GM18870 (cell line): ENCODE results near the gene PIP5K1C.

Experiments
- ATAC-seq: cut with Tn5 transposase; IDR thresholded peaks from one replicate; pipeline ENCODE4 v1.9.1; 2021; ENCODE audit warnings: moderate library complexity; ENCODE audit not compliant: unreplicated experiment

Gene PIP5K1C

GRCh38 chr19:3646336-3647092, 53.8 kb downstream of the PIP5K1C start:
- no peak for ATAC-seq

GRCh38 chr19:3645726-3646125, 54.5 kb downstream of the PIP5K1C start:
- ATAC-seq: no peak

- ATAC-seq: no peak
Measured at GRCh38 chr19:3645067-3645396, 55.2 kb downstream of the PIP5K1C start.

- no peak for ATAC-seq
Measured at GRCh38 chr19:3644351-3645066, 55.8 kb downstream of the PIP5K1C start.

- ATAC-seq: no peak
Measured at GRCh38 chr19:3643674-3644313, 56.5 kb downstream of the PIP5K1C start.

- ATAC-seq: no peak
Measured at GRCh38 chr19:3642987-3643673, 57.1 kb downstream of the PIP5K1C start.

- no peak for ATAC-seq
Measured at GRCh38 chr19:3642296-3642695, 58.0 kb downstream of the PIP5K1C start.

- ATAC-seq: no peak
Measured at GRCh38 chr19:3641515-3642269, 58.6 kb downstream of the PIP5K1C start.

GRCh38 chr19:3639479-3639878, 60.8 kb downstream of the PIP5K1C start:
- no peak for ATAC-seq

GRCh38 chr19:3638208-3639193, 61.8 kb downstream of the PIP5K1C start:
- ATAC-seq: no peak

- no peak for ATAC-seq
Measured at GRCh38 chr19:3637621-3638020, 62.6 kb downstream of the PIP5K1C start.

- ATAC-seq: no peak
Measured at GRCh38 chr19:3636962-3637361, 63.3 kb downstream of the PIP5K1C start.

- no peak for ATAC-seq
Measured at GRCh38 chr19:3636506-3636905, 63.8 kb downstream of the PIP5K1C start.

GRCh38 chr19:3634496-3635045, 65.7 kb downstream of the PIP5K1C start:
- no peak for ATAC-seq

GRCh38 chr19:3633559-3633988, 66.7 kb downstream of the PIP5K1C start:
- no peak for ATAC-seq

GRCh38 chr19:3632739-3633558, 67.3 kb downstream of the PIP5K1C start:
- ATAC-seq: no peak

- ATAC-seq: no peak
Measured at GRCh38 chr19:3632098-3632497, 68.2 kb downstream of the PIP5K1C start.
